OCI-LY3 (cell line): Measurements from ENCODE around the gene NR2F1-AS1.

Experiments used
- EZH2phosphoT487 ChIP-seq: fragments of 200-600 bp; shearing (Covaris generic); IDR thresholded peaks from 2 replicates; pipeline ENCODE4 v1.6.1; 2018; ENCODE audit warnings: antibody characterized with exemption, mixed run types, low read depth
- TF ChIP-seq, protein P1 (sequence below): fragments of 200-600, 300-600 bp; sonication (generic); IDR thresholded peaks from 2 replicates; pipeline ENCODE4 v1.5.1; 2014; ENCODE audit warnings: antibody characterized with exemption, low read length, low read depth

DNA sequence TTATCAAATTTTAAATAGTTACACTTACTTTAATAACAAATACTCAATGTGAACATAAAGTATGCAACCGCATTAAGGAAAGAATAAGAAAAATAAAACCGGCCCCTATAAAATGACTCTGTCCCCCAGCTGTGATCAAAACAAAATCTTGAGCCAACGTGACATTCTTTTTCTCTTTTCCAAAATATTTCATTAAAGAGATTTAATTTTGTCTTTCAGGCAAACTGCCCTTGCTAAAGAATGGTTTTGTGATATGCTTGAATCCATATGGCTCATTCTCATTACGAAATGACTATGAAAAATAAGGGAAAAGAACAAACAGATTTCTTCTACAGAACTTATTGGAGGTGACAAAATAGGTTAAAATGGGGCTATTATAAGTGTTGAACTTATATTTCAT is 197.0 kb downstream of the NR2F1-AS1 start:
- TF ChIP-seq, protein P1, sequence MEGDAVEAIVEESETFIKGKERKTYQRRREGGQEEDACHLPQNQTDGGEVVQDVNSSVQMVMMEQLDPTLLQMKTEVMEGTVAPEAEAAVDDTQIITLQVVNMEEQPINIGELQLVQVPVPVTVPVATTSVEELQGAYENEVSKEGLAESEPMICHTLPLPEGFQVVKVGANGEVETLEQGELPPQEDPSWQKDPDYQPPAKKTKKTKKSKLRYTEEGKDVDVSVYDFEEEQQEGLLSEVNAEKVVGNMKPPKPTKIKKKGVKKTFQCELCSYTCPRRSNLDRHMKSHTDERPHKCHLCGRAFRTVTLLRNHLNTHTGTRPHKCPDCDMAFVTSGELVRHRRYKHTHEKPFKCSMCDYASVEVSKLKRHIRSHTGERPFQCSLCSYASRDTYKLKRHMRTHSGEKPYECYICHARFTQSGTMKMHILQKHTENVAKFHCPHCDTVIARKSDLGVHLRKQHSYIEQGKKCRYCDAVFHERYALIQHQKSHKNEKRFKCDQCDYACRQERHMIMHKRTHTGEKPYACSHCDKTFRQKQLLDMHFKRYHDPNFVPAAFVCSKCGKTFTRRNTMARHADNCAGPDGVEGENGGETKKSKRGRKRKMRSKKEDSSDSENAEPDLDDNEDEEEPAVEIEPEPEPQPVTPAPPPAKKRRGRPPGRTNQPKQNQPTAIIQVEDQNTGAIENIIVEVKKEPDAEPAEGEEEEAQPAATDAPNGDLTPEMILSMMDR, result no peak
- no peak for TF ChIP-seq EZH2phosphoT487
